NK-92 (cell line): ENCODE measurements around the gene FOXN4.

Experiments used
- DNase-seq: peaks from one replicate; lab custom pipeline; 2025; ENCODE audit not compliant: unreplicated experiment; lab: John Stamatoyannopoulos, UW

The FOXN4 gene

GRCh38 chr12:109307051-109307450 lies 2.0 kb downstream of the FOXN4 start:
- no peak for DNase-seq

- no peak for DNase-seq
Observed at GRCh38 chr12:109305547-109305946, 3.5 kb downstream of the FOXN4 start.

- no peak for DNase-seq
Observed at GRCh38 chr12:109304485-109304884, 4.6 kb downstream of the FOXN4 start.

- DNase-seq: no peak
Observed at GRCh38 chr12:109302770-109303169, 6.3 kb downstream of the FOXN4 start.

GRCh38 chr12:109302358-109302757 lies 6.7 kb downstream of the FOXN4 start:
- no peak for DNase-seq

GRCh38 chr12:109301643-109302168 lies 7.4 kb downstream of the FOXN4 start:
- DNase-seq: no peak

- no peak for DNase-seq
Observed at GRCh38 chr12:109299849-109300248, 9.2 kb downstream of the FOXN4 start.

GRCh38 chr12:109296431-109296830 lies 12.7 kb downstream of the FOXN4 start:
- no peak for DNase-seq

GRCh38 chr12:109295764-109296425 lies 13.2 kb downstream of the FOXN4 start:
- DNase-seq: no peak

- no peak for DNase-seq
Observed at GRCh38 chr12:109294286-109294796, 14.7 kb downstream of the FOXN4 start.

- no peak for DNase-seq
Observed at GRCh38 chr12:109293106-109293505, 16.0 kb downstream of the FOXN4 start.

- DNase-seq: no peak
Observed at GRCh38 chr12:109292342-109292711, 16.8 kb downstream of the FOXN4 start.

- no peak for DNase-seq
Observed at GRCh38 chr12:109291521-109292341, 17.4 kb downstream of the FOXN4 start.

GRCh38 chr12:109291117-109291516 lies 18.0 kb downstream of the FOXN4 start:
- no peak for DNase-seq

GRCh38 chr12:109290061-109290460 lies 19.0 kb downstream of the FOXN4 start:
- DNase-seq: no peak

GRCh38 chr12:109289551-109289950 lies 19.5 kb downstream of the FOXN4 start:
- DNase-seq: no peak

GRCh38 chr12:109289004-109289403 lies 20.1 kb downstream of the FOXN4 start:
- DNase-seq: no peak

- DNase-seq: no peak
Observed at GRCh38 chr12:109288571-109288970, 20.5 kb downstream of the FOXN4 start.

- DNase-seq: no peak
Observed at GRCh38 chr12:109287811-109288469, 21.1 kb downstream of the FOXN4 start.

GRCh38 chr12:109287181-109287580 lies 21.9 kb downstream of the FOXN4 start:
- no peak for DNase-seq

GRCh38 chr12:109286652-109287051 lies 22.4 kb downstream of the FOXN4 start:
- DNase-seq: no peak

- DNase-seq: no peak
Observed at GRCh38 chr12:109286252-109286651, 22.8 kb downstream of the FOXN4 start.
